K562 (cell line): ENCODE data around the gene CEP350. TPM values are rescaled to one million over a fixed set of nuclear protein-coding genes. Genes with fewer than 3 reads are reported as not detected.

Experiments used
- ATAC-seq: fragments of 200-7000 bp; cut with Tn5 transposase; 3 replicates; pipeline ENCODE4 v1.9.1; 2020; ENCODE audit warnings: moderate library complexity
- BruUV-seq: library from RNA; stranded (reverse); fragments of 400-500 nt; replicated peaks from 2 replicates; lab custom pipeline; 2021; lab: Mats Ljungman, UMichigan
- CTCF ChIA-PET: fragments of 300-600 bp; formaldehyde crosslinking; extraction: SDS; loops from one replicate; lab custom pipeline; 2021; ENCODE audit warnings: low intra/inter-chr PET ratio; lab: Yijun Ruan, JAX
- POLR2A ChIA-PET: fragments of 300-600, 350-650 bp; sonication (Branson Sonifier 250); formaldehyde crosslinking; extraction: SDS; loops from one replicate; lab custom pipeline; 2021; ENCODE audit warnings: antibody characterized with exemption, inconsistent platforms; lab: Yijun Ruan, JAX
- DNase-seq, 4 experiments: peaks; one replicate each; pipeline versions ENCODE4 v3.0.0 to v3.0.0-alpha.2; 2011 to 2018; ENCODE audit warnings: low spot score in 3 of 4, mixed read lengths in 3 of 4; ENCODE audit errors: extremely low read depth in 1 of 4
- FAIRE-seq: peaks from 2 replicates; lab custom pipeline; 2011; peaks lifted over from hg19 to GRCh38; lab: Jason Lieb, UNC
- H2AFZ ChIP-seq: 2 replicates; pipeline ENCODE4 v1.6.0; 2011; ENCODE audit warnings: low read depth, low read length, control low read depth, inconsistent platforms
- H3K27ac ChIP-seq: fragments of 200-600 bp; 3 replicates; pipeline ENCODE4 v1.8.0; 2011; ENCODE audit warnings: low read depth, mild to moderate bottlenecking, control low read depth, inconsistent platforms, low read length, moderate library complexity, mixed read lengths; ENCODE audit errors: extremely low read depth
- H3K27me3 ChIP-seq, 2 experiments: fragments of 300-600 bp in 1 of 2; 2 replicates in 1 of 2; 3 replicates in 1 of 2; pipeline versions ENCODE4 v1.6.0 to v1.8.0; 2011; ENCODE audit warnings: inconsistent platforms in 2 of 2, low read length in 2 of 2, mild to moderate bottlenecking in 1 of 2, mixed read lengths in 1 of 2, moderate library complexity in 1 of 2; ENCODE audit not compliant: control insufficient read depth in 2 of 2, insufficient read depth in 2 of 2
- H3K36me3 ChIP-seq: fragments of 300-600 bp; 3 replicates; pipeline ENCODE4 v1.8.0; 2011; ENCODE audit warnings: mild to moderate bottlenecking, low read length, inconsistent platforms; ENCODE audit not compliant: control insufficient read depth, insufficient read depth
- H3K4me1 ChIP-seq, 2 experiments: fragments of 200-600 bp in 1 of 2; replicated peaks in 1 of 2; 2 replicates in 1 of 2; 3 replicates in 1 of 2; pipeline versions ENCODE4 v1.5.1 to v1.8.0; 2011; ENCODE audit warnings: inconsistent platforms in 2 of 2, low read length in 2 of 2, mild to moderate bottlenecking in 1 of 2, mixed read lengths in 1 of 2, moderate library complexity in 1 of 2; ENCODE audit not compliant: control insufficient read depth in 2 of 2, insufficient read depth in 2 of 2
- H3K4me2 ChIP-seq: 2 replicates; pipeline ENCODE4 v1.6.1; 2011; ENCODE audit warnings: low read length, control low read depth, inconsistent platforms, mixed read lengths; ENCODE audit not compliant: insufficient read depth
- H3K4me3 ChIP-seq: fragments of 200-600 bp; sonication (generic), shearing (Covaris generic); 2 replicates; pipeline ENCODE4 v1.5.1; 2016; ENCODE audit warnings: control low read depth, inconsistent platforms
- H3K79me2 ChIP-seq: fragments of 200-600 bp; 3 replicates; pipeline ENCODE4 v1.8.0; 2011; ENCODE audit warnings: low read length, inconsistent platforms; ENCODE audit not compliant: control insufficient read depth, insufficient read depth
- H3K9ac ChIP-seq, 2 experiments: 2 replicates each; pipeline versions ENCODE4 v1.6.0 to v1.6.1; 2011; ENCODE audit warnings: low read depth in 2 of 2, low read length in 2 of 2, control low read depth in 1 of 2, inconsistent platforms in 1 of 2, mild to moderate bottlenecking in 1 of 2, mixed read lengths in 1 of 2; ENCODE audit not compliant: insufficient read depth in 1 of 2
- H3K9me1 ChIP-seq: one replicate; pipeline ENCODE4 v1.6.0; 2011; ENCODE audit warnings: inconsistent platforms, mild to moderate bottlenecking, low read length, moderate library complexity; ENCODE audit not compliant: control insufficient read depth, insufficient read depth
- H3K9me3 ChIP-seq: replicated peaks from 2 replicates; pipeline ENCODE4 v1.5.1; 2011; ENCODE audit warnings: low read depth, low read length, inconsistent platforms; ENCODE audit not compliant: control insufficient read depth, insufficient read depth
- H4K20me1 ChIP-seq: replicated peaks from 2 replicates; pipeline ENCODE4 v1.6.1; 2011; ENCODE audit warnings: low read length, inconsistent platforms, mixed read lengths; ENCODE audit not compliant: control insufficient read depth, insufficient read depth
- ETS2 ChIP-seq: IDR thresholded peaks from 2 replicates; pipeline ENCODE4 v1.6.1; 2016; ENCODE audit warnings: borderline replicate concordance, missing genetic modification characterization, mild to moderate bottlenecking, moderate library complexity, missing compliant biosample characterization; ENCODE audit not compliant: poor library complexity, severe bottlenecking
- KAT2B ChIP-seq: IDR thresholded peaks from one replicate; pipeline ENCODE4 v1.6.1; 2012; ENCODE audit warnings: low read depth, mild to moderate bottlenecking, control low read depth, inconsistent platforms, low read length, moderate library complexity
- LEF1 ChIP-seq: fragments of 450-650 bp; IDR thresholded peaks from 2 replicates; pipeline ENCODE4 v1.6.1; 2016; ENCODE audit warnings: mild to moderate bottlenecking
- TEAD4 ChIP-seq, 2 experiments: sonication (generic) in 1 of 2; formaldehyde crosslinking in 1 of 2; IDR thresholded peaks; 2 replicates each; pipeline versions ENCODE4 v1.6.1 to v1.8.0; 2012 to 2022; ENCODE audit warnings: borderline replicate concordance in 1 of 2, inconsistent platforms in 1 of 2, low read length in 1 of 2, mild to moderate bottlenecking in 1 of 2, missing genetic modification reagents in 1 of 2
- WGBS: fragments of 100-300 bp; shearing (Covaris generic); methylation state at CpG from one replicate; pipeline ENCODE4 v1.1.6; 2016; ENCODE audit warnings: low coverage, mixed read lengths; ENCODE audit not compliant: insufficient coverage; ENCODE audit errors: missing lambda C conversion rate; 5-methylcytosine and 5-hydroxymethylcytosine counted together
- in situ Hi-C: fragments of 300-500 bp; cut with MboI; formaldehyde crosslinking; loops from 4 replicates; pipeline ENCODE4 v1.15.0; 2018; ENCODE audit warnings: inconsistent platforms, mixed read lengths
- intact Hi-C: fragments of 100-400 bp; cut with micrococcal nuclease; formaldehyde crosslinking; loops from 2 replicates; pipeline ENCODE4 v1.14.2; 2022
- polyA plus RNA-seq, 8 experiments: library from polyadenylated mRNA; depleted of rRNA in 4 of 8; stranded (reverse) in 5 of 8; unstranded in 3 of 8; fragments of >200 nt; fragmentation: Nextera tagmentation in 2 of 8; fragmentation: Illumina TruSeq in 1 of 8; extraction: Ambion mirVana in 2 of 8; extraction: Trizol in 1 of 8; gene quantifications; 2 replicates each; pipeline versions ENCODE4 v1.2.1 to v1.2.3, GENCODE V29; 2011 to 2014; ENCODE audit warnings: inconsistent platforms in 1 of 8, missing spikeins in 1 of 8
- total RNA-seq, 7 experiments: library from RNA; depleted of rRNA in 6 of 7; stranded (reverse); fragments of >200 nt in 6 of 7; fragmentation: Illumina TruSeq in 2 of 7; extraction: Trizol in 2 of 7; gene quantifications; 2 replicates each; pipeline versions ENCODE4 v1.2.1 to v1.2.3, GENCODE V29; 2011 to 2021; ENCODE audit warnings: low replicate concordance in 1 of 7

The CEP350 gene
- total and polyA plus RNA-seq, 9 of the 15 experiments (the other 6 are each of a cell fraction or from before 2014, with no cell fraction given), result 8.3 to 64.3 (median 28.0) TPM

GRCh38 chr1:179978199-179979079 lies 23.8 kb downstream of the CEP350 start (continued):
- no peak for TF ChIP-seq ETS2 (tag)
- TF ChIP-seq TEAD4 (IDR thresholded peaks at IDR 0.05; ENCODE audit: low read length), result no peak
- TF ChIP-seq TEAD4 (CRISPR knock-in tag; IDR thresholded peaks at IDR 0.05; ENCODE audit: borderline replicate concordance), result no peak
- TF ChIP-seq KAT2B, result no peak

DNA sequence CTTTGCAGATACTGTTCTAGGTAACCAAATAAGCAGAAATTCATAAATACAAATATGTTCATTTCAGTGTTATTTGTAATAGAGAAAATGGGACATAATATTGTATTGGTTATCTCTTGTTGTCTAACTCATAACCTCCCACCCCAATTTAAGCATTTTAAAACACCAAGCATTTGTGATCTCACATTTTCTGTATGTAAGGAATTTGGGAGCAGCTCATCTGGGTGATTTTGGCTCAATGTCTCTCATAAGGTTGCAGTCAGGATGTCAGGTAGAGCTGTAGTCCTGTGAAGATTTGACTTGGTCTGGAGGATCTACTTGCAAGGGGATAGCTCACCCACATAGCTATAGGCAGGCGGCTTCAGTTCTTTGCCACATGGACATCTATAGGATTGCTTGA lies 29.5 kb downstream of the CEP350 start:
- no peaks in the 10 kb centered on the region for H3K4me1 ChIP-seq
- intact Hi-C loops, result no loop called here
- peaks cover 5% of the 10 kb centered on the region; the same call in 1 of the 3 replicates for H3K36me3 ChIP-seq
- H3K27me3 ChIP-seq, result no peaks in the 10 kb centered on the region
- FAIRE-seq (no peak), DNase-seq (no peak), ATAC-seq (peak; percentile 28; the same call in 2 of the 3 replicates)
- in situ Hi-C loops, result no loop called here
- H3K4me3 ChIP-seq, result no peak overlapping the region
- peaks cover 60% of the 10 kb centered on the region for H3K79me2 ChIP-seq
- CTCF ChIA-PET, result no interaction called here
- H3K27ac ChIP-seq, result no peak overlapping the region
- no peak for TF ChIP-seq LEF1
- no peak overlapping the region for H2AFZ ChIP-seq
- 100% methylated on average over 1 of the region's 1 CpG for WGBS
- BruUV-seq, result no TSS peak
- no peaks in the 10 kb centered on the region for H4K20me1 ChIP-seq
- no peak overlapping the region for H3K9ac ChIP-seq
- no peaks in the 10 kb centered on the region for H3K9me3 ChIP-seq
- POLR2A ChIA-PET, result interaction anchor here (0.8 to 1.6 kb wide), 2 partner anchors 9 to 13 kb away, joined by 3 to 4 read pairs; no protein-coding TSS in a partner anchor
- H3K9me1 ChIP-seq, result no peaks in the 10 kb centered on the region
- H3K4me2 ChIP-seq, result no peak overlapping the region
